HCEC 1CT (cell line): ENCODE measurements around the gene GPN2.

Experiments used
- DNase-seq: peaks from one replicate; pipeline ENCODE4 v3.0.0-alpha.2; 2017

The GPN2 gene

DNA sequence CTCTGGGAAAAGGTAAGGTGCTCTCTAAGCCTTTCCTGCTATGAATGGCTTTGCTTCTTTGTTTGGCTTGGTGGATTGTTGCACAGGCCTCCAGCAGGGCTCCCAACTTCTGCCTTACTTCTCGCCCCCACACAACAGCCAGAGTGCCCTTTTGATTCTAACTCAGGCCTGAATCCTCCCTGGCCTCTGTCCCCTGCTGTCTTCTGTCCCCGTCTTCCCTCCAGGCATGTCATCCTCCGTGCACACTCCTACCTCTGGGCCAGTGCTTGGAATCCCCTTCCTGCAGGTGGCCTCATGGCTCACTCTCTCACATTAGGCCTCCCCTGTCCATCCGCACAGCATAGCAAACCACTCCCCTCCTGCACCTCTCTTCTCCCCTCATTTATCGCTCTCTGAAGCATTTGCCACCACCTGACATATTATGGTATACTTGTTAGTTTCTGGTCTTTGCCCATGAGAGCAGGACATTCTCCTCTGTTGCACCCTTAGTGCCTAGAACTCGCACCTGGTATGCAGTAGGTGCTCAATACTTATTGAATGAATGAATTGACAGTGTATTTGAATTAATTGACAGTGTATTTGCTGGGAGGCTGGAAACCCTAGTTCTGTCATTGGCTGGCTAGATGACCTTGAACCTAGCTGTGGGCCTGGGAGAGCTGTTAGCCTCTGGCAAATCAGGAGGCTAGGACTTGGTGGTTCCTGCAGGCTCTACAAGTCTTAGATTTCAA, 60.7 kb downstream of the GPN2 start:
- DNase-seq = no peak

GRCh38 chr1:26828411-26828991, 61.6 kb downstream of the GPN2 start:
- no peak for DNase-seq

DNA sequence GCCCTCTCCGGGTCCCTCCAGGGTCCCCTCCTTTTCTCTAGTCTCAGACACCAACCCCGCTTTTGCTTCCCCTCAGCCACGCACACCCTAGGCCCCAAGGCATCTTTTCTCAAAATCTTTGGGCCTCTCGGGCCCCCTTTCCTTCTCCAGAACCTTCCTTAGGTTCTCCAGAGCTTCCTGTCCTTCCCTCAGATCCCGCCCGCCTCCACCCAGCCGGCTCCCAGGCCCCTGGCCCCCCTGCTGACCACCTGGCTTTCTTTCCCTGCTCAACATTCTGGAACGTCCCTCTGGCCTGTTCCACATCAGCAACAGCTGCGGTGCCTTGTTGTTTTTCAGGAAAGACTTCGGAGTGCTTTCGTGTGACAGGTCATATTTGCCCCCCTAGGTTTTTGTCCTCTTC, 62.4 kb downstream of the GPN2 start:
- DNase-seq = no peak

- no peak for DNase-seq
Observed at GRCh38 chr1:26827106-26827604, 62.9 kb downstream of the GPN2 start.

GRCh38 chr1:26826261-26827105, 63.6 kb downstream of the GPN2 start, which contains the start of gene ZDHHC18:
Gene ZDHHC18, plus strand, starts transcription at chr1:26826688. Its CDS starts 117 bp downstream, at chr1:26826805.
- peak; percentile 57 for DNase-seq
